DMS153 treated with DMSO at 0.1 percent for 48 hours (cell line): ENCODE results near the gene ADAMTSL3.
"Not testable (repeated sequence)": the region's sequence is repeated elsewhere in the genome, so short reads cannot be mapped to it uniquely, and the experiment has no call there.

Experiments used
- DNase-seq: peaks from one replicate; lab custom pipeline; 2025; ENCODE audit not compliant: unreplicated experiment; lab: John Stamatoyannopoulos, UW

Gene ADAMTSL3

DNA sequence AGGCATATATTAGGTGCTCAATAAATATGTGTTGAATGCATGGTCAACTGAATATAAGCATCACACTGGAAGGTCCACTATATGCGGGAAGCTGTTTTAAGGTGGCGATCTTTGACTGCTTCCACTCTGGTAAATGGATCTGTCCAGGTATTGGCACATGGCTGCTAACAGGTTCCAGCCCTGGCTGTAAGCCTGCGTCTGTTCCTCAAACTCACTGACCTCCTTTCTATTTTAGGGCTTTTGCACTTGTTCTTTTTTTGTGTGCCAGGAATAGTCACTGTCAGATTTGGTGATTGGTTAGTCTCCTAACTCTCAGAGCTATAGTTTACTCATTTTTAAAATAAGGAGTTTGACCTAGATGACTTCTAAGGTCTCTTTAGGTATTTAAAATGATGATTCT, 46.2 kb downstream of the ADAMTSL3 start:
- DNase-seq = no peak

DNA sequence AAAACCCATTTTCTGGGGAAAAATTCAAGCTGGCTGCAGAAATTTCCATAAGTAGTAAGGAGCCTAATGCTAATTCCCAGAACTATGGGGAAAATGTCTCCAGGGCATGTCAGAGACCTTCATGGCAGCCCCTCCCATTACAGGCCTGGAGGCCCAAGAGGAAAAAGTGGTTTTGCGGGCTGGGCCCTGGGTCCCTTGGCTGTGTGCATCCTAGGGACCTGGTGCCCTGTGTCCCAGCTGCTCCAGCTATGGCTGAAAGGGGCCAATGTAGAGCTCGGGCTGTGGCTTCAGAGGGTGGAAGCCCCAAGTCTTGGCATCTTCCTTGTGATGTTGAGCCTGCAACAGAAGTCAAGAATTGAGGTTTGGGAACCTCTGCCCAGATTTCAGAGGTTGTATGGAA, 48.4 kb downstream of the ADAMTSL3 start:
- not testable (repeated sequence) for DNase-seq

DNA sequence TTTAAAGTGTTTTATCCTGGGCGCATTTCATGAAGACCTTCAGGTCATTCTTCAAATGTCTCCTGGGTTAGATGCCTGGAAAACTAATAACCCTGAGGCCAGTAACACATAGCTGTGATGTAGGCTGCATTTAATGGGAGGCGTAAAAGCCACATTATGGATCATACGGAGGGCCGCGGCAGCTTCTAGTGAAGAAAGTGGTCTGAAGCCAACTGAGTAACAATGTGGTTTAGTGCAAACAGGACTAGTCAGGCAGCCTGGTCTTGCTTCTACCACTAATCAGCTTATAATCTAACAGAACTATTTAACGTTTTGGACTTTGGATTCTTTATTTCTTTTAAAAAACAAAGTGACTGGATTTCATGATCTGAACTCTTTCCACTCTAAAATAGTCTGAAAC, 54.4 kb downstream of the ADAMTSL3 start:
- no peak for DNase-seq

DNA sequence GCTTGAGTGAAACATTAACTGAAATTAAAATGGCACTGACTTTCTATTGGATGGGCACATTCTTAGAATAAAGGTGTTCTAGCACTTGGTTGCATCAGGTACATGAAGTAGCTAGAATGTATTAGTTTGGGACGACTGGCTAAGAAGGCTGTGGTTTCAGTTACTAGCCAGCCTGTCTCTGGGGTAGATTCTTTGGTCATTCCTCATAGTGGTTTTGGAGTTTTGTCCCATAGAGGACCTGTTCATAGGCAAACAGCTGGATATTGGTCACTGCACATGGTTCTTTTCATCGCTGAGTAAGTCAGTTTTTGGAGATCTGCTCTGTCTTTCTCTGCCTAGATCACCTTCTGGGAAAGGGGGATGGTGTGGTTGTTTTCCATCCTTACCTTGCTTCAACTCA, 55.3 kb downstream of the ADAMTSL3 start:
- no peak for DNase-seq

DNA sequence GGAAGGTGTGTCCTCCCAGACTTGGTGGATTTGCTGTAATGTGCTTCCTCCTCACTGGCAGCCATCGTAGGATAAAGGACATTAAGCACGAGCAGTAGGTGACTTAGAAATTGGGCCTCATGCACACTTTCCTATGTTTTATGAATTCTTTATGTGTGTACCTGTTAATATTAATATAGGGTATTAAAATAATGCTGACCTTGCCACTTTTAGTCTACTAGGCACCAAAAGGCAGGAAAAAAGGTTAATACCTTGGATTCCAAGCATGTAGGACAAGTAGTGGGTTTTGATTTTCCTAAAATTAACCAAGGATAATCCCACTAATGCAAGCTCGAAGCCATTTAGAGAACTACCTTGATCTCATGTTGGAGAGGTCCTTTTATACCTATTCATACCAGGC, 55.9 kb downstream of the ADAMTSL3 start:
- DNase-seq = no peak

DNA sequence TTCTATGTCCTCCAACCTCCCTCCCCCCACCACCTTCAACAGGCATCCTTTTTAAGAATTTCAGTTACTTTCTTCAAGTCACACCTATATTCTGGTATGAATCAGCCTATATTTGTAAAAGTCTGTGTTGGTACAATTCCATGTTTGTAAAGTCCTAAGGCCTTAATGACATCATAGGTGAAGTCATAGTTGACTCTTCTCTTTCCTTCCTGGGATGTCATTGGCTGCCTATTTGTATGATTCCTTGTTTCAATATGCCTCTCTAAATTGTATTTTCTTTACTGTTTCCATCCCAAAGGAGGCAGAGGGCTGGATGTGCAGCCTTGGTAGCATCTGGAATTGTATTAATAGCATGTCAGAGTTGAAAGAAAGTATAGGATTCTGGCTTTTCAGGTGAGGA, 56.5 kb downstream of the ADAMTSL3 start:
- DNase-seq = no peak

DNA sequence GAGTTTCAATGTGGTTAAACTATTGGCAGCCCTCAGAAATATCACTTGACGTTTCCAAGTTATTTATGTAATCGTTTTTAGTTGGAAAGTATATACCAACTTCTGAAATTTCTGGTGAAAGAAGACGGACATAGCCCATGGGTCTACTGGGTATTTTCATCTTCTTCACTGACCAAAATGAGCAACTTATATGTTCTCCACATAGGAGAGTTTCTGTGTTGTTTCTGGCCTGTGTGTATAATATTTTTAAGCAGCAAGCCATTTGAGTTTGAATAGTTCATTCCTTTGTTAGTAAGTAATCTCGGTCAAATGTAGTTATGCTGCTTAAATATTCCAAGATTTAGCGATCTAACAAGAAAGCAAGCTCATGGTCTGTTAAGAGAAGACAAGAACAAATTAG, 57.3 kb downstream of the ADAMTSL3 start:
- no peak for DNase-seq

DNA sequence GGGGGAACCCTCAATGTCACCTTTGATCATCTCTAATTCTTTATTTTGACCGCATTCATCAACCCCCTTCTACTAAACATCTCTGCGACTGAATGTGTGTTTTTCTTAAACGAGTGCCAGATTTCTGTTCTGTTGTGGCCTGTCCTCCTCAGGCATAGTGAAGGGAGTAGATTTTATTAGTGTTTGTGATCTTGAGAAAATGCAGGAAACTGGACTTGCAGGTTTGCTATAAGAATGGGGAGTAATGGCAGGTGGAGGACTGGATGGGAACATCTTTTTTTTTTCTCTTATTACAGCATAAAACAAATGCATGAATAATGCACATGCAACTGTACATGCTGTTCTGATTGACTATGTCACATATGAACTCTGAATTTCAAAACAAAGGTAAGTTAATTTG, 59.3 kb downstream of the ADAMTSL3 start:
- DNase-seq = no peak

DNA sequence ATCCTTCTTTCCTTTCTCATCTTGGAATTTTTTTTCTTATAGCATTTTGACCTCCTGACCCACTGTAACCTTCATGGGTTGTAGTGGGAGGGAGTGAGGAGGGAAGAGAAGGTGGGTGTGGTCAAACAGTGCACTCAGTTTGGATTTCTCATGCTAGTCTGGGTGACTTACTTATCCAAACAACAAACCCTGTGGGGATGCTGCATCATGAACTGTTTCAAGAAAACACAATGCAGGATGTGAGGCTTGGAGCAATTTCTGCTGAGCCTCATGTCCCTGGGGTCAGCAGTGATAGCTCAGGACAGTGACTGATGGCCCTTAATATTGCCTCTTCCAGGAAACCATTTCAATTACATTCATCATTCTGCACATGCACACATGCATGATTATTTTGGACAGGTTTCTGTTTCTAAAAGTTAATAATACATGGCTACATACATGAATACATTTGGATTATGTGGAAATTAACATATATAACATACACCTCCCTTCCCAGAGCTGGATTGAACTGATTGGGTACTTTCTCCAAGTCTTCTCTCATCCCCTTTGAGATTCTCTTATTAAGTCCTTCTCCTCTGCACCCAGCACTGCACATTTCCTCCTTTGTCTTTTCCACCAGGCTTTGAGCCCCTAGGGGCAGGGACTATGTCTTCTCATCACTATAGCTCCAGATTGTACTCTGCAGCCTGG, 61.2 kb downstream of the ADAMTSL3 start:
- DNase-seq = no peak

DNA sequence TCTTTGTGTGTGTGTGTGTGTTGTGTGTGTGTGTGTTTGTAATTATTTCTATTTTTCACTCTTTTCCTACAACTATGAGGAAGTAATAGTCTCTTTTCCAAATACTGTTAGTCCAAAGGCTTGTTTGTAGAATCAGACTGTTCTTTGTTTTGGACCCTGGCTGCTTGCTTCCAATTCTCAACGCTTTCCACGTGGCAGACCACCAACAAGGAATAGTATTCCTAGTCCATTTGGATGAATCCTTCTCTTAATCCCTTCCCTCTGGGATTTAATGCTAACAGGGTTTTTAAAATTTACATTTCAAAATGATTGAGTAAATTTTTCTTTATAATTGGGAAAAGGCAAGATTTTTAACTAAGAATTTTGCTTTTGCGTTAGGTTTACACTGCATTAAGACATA, 62.7 kb downstream of the ADAMTSL3 start:
- no peak for DNase-seq

DNA sequence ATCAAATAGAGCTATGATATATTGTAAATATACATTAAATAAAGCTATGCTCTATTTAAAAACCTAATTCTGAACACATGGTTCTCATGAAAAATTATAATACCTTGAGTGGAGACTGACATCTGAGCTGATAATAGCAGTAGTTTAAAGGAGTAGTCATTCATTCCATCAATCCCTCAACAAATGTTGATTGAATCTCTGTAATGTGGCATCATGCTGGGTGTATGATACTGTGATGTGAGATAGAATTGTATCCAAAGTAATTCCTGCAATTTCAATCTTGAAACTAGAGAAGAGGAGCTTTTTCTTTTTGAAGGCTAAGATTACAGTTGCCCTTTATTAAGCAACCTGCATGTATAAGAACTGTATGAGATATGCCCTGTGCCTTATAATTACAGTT, 63.1 kb downstream of the ADAMTSL3 start:
- no peak for DNase-seq

DNA sequence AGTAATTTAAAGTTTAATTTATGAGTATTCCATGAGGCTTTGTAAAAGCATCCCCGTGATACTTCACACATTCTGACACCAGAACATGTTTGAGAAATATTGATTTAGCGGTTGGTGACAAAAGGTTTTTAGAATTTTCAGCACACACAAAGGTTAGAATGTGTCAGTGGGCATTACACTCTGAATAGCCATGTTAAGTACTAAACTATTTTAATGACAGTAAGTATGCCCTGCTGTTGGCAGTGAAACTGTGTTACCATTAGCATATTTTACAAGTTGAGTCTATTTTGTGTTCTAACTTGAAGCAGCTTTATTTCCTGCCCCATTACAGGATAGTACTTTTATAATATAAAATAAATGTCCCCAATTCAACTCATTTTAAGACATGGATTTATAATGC, 66.5 kb downstream of the ADAMTSL3 start:
- DNase-seq = no peak

DNA sequence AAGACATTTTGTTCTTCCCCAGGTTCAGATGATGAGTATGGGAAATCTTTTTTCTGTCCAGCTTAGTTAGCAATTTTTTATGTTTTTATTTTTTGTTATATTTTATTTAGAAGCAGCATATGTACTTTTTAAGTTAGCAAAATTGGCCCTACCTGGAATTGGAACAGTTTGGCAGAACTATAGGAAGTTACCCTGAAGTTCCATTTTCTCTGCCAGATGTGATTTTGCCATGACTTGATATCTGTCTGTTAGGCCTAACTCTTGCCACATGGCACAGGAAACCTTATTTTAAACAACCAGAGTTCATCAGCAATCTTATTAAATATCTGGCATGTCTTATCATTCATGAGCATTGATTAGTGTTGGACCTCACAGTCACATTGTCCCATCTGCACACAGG, 67.1 kb downstream of the ADAMTSL3 start:
- no peak for DNase-seq

DNA sequence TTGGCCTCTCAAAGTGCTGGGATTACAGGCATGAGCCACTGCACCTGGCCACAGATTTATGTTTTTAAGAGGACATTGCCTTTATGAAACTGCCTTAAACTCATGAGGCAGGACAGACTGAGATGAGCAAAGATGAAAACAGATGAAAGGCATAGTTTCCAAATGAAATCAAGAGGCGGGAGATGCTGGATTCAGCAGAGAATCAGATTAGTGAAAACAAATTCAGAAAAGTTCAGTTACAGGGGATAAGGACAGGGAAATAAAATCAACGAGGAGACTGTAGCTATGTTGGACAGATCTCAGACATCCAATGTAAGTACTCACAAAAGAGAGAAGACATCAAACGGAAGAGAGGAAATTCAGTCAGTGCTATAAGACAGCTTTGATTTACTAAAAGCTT, 68.1 kb downstream of the ADAMTSL3 start:
- no peak for DNase-seq

DNA sequence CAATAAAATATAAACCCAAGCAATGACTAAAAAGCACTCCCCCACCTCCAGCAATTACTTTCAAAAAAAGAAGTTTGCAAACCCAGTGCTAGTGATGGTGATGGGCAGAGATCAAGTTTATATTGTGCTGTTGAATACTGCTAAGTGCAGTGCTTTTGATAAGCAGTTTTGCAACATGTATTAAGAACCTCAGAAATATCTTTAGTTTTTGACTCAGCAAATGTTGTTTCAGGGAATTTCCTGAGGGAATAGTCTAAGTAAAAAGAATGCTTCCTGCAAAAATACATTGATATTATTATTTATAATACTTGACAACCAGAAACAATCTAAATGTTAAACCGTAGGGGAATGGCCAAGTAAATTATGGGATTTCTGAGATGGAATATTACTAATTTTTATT, 69.3 kb downstream of the ADAMTSL3 start:
- no peak for DNase-seq

DNA sequence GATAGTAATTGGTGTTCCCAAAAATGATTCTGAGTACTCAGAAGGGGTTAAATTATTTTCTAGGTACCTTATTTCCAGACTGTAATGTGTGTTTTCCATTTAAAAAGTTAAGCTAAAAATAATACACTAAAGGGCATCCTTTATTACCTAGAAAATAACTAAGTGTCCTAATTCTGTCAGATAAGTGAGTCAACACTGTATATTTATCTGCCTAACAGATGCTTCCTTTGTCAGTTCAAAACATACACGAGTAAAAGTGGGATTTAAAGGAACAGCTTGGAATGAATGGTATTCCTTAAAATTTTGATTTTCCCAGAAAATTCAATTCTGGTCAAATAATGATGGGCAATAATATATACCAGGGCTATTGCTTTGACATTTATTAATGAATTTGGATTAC, 78.3 kb downstream of the ADAMTSL3 start:
- no peak for DNase-seq

DNA sequence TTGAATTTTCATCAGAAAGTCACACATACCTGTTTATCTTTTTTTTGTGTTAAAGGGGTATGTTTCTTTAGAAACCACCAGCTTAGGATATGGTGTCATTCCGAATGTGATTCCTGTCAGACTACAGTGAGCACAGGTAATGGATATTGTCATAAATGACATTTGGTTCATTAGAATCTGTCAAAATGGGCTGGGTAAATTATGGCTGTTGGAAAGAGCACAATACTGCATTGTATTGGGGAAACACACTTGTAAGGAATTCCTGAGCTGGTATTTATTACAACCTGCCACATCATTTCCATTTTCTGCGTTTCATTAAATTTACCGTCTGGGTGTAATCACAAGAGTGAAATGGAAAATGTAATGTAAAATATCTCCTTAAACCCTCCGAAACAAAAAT, 78.8 kb downstream of the ADAMTSL3 start:
- no peak for DNase-seq

DNA sequence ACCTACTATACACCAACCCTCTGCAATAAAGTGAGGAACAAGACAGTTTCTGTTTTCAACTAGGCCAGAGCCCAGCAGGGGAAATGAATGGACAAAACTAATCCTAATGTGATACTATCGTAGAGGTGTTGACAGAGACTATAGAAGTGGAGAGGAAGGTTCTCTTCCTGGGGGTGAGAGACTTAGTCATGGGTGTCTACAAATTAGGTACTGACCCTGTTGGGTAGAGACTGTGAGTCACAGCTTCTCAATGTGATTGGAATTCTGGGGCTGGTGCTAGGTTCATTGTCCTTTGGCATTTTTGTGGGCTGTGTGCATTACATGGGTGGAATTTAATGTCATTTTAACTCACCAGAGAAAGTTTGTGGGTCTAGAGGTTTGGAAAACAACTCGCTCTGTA, 79.3 kb downstream of the ADAMTSL3 start:
- no peak for DNase-seq

DNA sequence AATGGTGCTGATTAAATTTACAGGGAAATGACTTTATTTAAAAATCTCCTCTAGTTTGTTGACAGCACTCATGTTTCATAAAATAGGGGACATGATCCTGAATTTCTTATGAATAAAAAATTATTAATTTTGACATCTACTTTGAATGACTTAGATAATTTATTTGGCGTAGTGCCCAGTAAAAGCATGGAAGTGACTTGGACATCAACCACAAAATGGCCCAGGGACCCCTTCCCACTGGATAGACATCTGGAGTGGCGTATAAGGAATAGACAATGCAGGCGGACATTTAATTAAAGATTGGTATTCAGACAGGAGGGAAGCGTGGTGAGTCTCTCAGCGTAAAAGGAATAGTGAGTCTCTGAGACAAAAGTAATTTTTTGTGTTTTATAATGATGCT, 79.8 kb downstream of the ADAMTSL3 start:
- DNase-seq = no peak

DNA sequence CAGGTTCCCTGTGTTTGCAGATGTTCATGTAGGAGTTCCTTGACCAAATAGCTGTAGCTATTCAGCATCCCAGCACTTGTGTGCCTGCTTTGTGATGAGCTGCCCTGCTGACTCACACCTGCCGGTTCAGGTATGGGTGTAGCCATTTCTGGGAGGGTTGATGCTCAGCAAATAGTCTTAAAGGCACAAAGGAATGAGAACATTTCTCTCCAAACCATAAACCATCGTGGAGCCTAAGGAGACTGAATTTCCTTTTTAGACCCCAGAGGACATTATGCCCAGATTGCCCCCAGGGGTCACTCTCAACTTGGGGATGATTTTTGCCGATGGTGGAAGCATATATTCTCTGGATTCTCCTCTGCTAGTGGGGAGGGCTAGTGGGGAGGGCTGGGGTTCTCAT, 80.6 kb downstream of the ADAMTSL3 start:
- DNase-seq = no peak

DNA sequence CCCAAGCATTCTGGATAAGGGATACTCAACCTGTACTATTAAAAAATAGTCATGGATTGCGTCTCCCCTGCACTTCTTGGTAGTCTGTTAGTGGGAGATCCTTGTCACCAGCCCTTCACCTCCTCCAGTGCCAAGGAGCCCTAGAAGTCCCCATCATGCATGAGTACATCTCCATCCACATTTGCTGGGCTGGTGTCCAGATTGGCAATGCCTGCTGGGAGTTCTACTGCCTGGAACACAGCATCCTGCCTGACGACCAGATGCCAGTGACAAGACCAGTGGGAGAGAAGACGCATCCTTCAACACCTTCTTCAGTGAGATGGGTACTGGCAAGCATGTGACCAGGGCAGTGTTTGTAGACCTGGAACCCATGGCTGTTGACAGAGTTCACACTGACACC, 85.7 kb downstream of the ADAMTSL3 start:
- no peak for DNase-seq

DNA sequence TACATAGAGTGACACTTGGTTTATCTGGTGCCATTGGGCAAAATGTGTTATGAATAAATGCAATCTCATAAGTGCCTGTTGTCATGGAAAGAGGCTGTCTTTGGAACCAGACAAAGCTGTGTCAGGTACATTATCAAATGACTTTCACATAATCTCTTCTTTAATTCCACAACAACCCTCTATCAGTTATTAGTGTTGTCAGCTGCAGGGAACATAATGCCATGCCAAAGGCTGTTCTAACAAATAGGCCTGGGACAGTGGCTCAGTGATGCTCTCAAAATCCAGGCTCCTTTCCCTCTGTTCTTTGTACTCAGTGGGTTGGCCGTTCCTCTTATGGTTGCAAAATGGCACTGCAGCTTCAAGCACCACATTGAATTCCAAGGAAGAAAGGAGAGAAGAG, 91.8 kb downstream of the ADAMTSL3 start:
- no peak for DNase-seq

DNA sequence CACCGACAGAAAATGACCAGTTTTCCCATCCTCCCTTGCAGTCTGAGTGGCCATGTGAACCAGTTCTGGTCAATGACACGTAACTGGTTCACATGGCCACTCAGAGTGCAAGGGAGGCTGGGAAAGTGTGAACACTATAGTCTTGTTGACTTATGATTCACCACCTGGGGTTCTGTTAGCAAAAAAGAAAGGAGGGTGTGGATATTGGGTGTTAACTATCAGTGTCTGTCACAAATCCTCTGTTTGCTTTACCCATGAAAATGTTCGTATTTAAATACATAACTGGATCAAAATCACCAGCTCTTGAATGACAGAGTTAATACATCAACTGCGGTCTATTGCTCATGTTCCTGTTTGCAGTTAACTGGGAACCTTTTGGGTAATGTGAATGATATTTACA, 92.3 kb downstream of the ADAMTSL3 start:
- no peak for DNase-seq
